ENCODE results near the gene NCAPH2. TPM values are rescaled to one million over a fixed set of nuclear protein-coding genes. Genes with fewer than 3 reads are reported as not detected.

Gene NCAPH2
- total and polyA plus RNA-seq, 2 of the 13 experiments (the other 11 are each of a cell fraction or from before 2014, with no cell fraction given), result 28.1 to 64.4 TPM

- no peak for TF ChIP-seq ZNF142 (CRISPR knock-in tag; IDR thresholded peaks at IDR 0.05)
- TF ChIP-seq DPF2 (CRISPR knock-in tag; IDR thresholded peaks at IDR 0.05; ENCODE audit: borderline replicate concordance, low read depth), result no peak
- 0 out of 2 replicates have a peak, but pooled peaks have one; percentile 39 for TF ChIP-seq KLF15 (CRISPR knock-in tag; IDR thresholded peaks at IDR 0.05; ENCODE audit: borderline replicate concordance)
- TF ChIP-seq PCBP2 (optimal IDR thresholded peaks at IDR 0.05; ENCODE audit: low read depth, low read length, poor library complexity, severe bottlenecking), result no peak
- TF ChIP-seq, protein P1, sequence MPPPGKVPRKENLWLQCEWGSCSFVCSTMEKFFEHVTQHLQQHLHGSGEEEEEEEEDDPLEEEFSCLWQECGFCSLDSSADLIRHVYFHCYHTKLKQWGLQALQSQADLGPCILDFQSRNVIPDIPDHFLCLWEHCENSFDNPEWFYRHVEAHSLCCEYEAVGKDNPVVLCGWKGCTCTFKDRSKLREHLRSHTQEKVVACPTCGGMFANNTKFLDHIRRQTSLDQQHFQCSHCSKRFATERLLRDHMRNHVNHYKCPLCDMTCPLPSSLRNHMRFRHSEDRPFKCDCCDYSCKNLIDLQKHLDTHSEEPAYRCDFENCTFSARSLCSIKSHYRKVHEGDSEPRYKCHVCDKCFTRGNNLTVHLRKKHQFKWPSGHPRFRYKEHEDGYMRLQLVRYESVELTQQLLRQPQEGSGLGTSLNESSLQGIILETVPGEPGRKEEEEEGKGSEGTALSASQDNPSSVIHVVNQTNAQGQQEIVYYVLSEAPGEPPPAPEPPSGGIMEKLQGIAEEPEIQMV (CRISPR knock-in tag; IDR thresholded peaks at IDR 0.05; ENCODE audit: low read depth), result no peak
- TF ChIP-seq ZFP90 (CRISPR knock-in tag; IDR thresholded peaks at IDR 0.05; ENCODE audit: borderline replicate concordance), result 0 out of 2 replicates have a peak, but pooled peaks have one; percentile 63
- TF ChIP-seq ELF4 (CRISPR knock-in tag; IDR thresholded peaks at IDR 0.05; ENCODE audit: borderline replicate concordance), result no peak
- TF ChIP-seq ZNF296 (CRISPR knock-in tag; conservative IDR thresholded peaks at IDR 0.05), result no peak
- TF ChIP-seq, protein P2, sequence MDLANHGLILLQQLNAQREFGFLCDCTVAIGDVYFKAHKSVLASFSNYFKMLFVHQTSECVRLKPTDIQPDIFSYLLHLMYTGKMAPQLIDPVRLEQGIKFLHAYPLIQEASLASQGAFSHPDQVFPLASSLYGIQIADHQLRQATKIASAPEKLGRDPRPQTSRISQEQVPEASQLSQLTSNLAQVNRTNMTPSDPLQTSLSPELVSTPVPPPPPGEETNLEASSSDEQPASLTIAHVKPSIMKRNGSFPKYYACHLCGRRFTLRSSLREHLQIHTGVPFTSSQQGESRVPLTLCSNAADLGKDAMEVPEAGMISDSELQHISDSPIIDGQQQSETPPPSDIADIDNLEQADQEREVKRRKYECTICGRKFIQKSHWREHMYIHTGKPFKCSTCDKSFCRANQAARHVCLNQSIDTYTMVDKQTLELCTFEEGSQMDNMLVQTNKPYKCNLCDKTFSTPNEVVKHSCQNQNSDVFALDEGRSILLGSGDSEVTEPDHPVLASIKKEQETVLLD (CRISPR knock-in tag; IDR thresholded peaks at IDR 0.05; ENCODE audit: low read depth), result peak; percentile 90
- TF ChIP-seq NFYC (CRISPR knock-in tag; IDR thresholded peaks at IDR 0.05), result peak; percentile 64
- TF ChIP-seq, protein P3, sequence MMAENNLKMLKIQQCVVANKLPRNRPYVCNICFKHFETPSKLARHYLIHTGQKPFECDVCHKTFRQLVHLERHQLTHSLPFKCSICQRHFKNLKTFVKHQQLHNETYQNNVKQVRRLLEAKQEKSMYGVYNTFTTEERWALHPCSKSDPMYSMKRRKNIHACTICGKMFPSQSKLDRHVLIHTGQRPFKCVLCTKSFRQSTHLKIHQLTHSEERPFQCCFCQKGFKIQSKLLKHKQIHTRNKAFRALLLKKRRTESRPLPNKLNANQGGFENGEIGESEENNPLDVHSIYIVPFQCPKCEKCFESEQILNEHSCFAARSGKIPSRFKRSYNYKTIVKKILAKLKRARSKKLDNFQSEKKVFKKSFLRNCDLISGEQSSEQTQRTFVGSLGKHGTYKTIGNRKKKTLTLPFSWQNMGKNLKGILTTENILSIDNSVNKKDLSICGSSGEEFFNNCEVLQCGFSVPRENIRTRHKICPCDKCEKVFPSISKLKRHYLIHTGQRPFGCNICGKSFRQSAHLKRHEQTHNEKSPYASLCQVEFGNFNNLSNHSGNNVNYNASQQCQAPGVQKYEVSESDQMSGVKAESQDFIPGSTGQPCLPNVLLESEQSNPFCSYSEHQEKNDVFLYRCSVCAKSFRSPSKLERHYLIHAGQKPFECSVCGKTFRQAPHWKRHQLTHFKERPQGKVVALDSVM (CRISPR knock-in tag; IDR thresholded peaks at IDR 0.05), result no peak
- peak; percentile 55 for TF ChIP-seq FOXA3 (CRISPR knock-in tag; IDR thresholded peaks at IDR 0.05)
- TF ChIP-seq SAP130 (CRISPR knock-in tag; IDR thresholded peaks at IDR 0.05; ENCODE audit: low read depth), result peak; percentile 96
- TF ChIP-seq ZMYM2 (CRISPR knock-in tag; IDR thresholded peaks at IDR 0.05), result no peak
- peak; percentile 30; the same call in 1 of the 2 replicates for TF ChIP-seq ZNF264 (CRISPR knock-in tag; IDR thresholded peaks at IDR 0.05)
- TF ChIP-seq ZNF572 (CRISPR knock-in tag; IDR thresholded peaks at IDR 0.05), result no peak
- TF ChIP-seq ZNF724P (CRISPR knock-in tag; IDR thresholded peaks at IDR 0.05; ENCODE audit: borderline replicate concordance), result no peak
- no peak for TF ChIP-seq SMYD3 (CRISPR knock-in tag; IDR thresholded peaks at IDR 0.05)
Observed at GRCh38 chr22:50507991-50508884, at the start of gene NCAPH2 (continued).

Data from HepG2 (cell line).